HEK293T (cell line): Measurements from ENCODE around the gene LNP1.
"Not testable (repeated sequence)": the region's sequence is repeated elsewhere in the genome, so short reads cannot be mapped to it uniquely, and the experiment has no call there.

Experiments used
- CTCF ChIA-PET: fragments of 350-600 bp; formaldehyde crosslinking; extraction: SDS; loops from one replicate; lab custom pipeline; 2021; ENCODE audit warnings: antibody characterized with exemption, inconsistent platforms; lab: Yijun Ruan, JAX
- POLR2A ChIA-PET: fragments of 350-600 bp; formaldehyde crosslinking; extraction: SDS; loops from one replicate; lab custom pipeline; 2020; ENCODE audit warnings: antibody characterized with exemption, inconsistent platforms; lab: Yijun Ruan, JAX
- DNase-seq: peaks from one replicate; pipeline ENCODE4 v3.0.0; 2012; ENCODE audit warnings: mixed read lengths; ENCODE audit errors: extremely low spot score
- ARNT ChIP-seq: fragments of 450-650 bp; IDR thresholded peaks from 2 replicates; pipeline ENCODE4 v1.6.1; 2017; ENCODE audit warnings: mild to moderate bottlenecking
- BHLHE40 ChIP-seq: fragments of 450-650 bp; IDR thresholded peaks from 2 replicates; pipeline ENCODE4 v1.6.1; 2016; ENCODE audit warnings: mild to moderate bottlenecking, moderate library complexity, borderline replicate concordance
- CTBP1 ChIP-seq: fragments of 450-650 bp; IDR thresholded peaks from 2 replicates; pipeline ENCODE4 v1.6.1; 2016; ENCODE audit warnings: borderline replicate concordance
- ELF4 ChIP-seq: fragments of 450-650 bp; IDR thresholded peaks from 2 replicates; pipeline ENCODE4 v1.6.1; 2017; ENCODE audit warnings: antibody characterized with exemption
- FOXA1 ChIP-seq: fragments of 450-650 bp; IDR thresholded peaks from 2 replicates; pipeline ENCODE4 v1.6.1; 2016; ENCODE audit warnings: mild to moderate bottlenecking
- FOXK2 ChIP-seq: fragments of 450-650 bp; IDR thresholded peaks from 2 replicates; pipeline ENCODE4 v1.6.1; 2016; ENCODE audit warnings: mild to moderate bottlenecking
- FOXM1 ChIP-seq: fragments of 450-650 bp; IDR thresholded peaks from 2 replicates; pipeline ENCODE4 v1.6.1; 2017; ENCODE audit warnings: mild to moderate bottlenecking, borderline replicate concordance
- HDGF ChIP-seq: fragments of 450-650 bp; IDR thresholded peaks from 2 replicates; pipeline ENCODE4 v1.6.1; 2017; ENCODE audit warnings: antibody characterized with exemption, borderline replicate concordance
- L3MBTL2 ChIP-seq: fragments of 450-650 bp; conservative IDR thresholded peaks from 2 replicates; pipeline ENCODE4 v1.6.1; 2016; ENCODE audit warnings: mild to moderate bottlenecking
- LEF1 ChIP-seq: fragments of 450-650 bp; IDR thresholded peaks from 2 replicates; pipeline ENCODE4 v1.6.1; 2017; ENCODE audit warnings: mild to moderate bottlenecking, borderline replicate concordance
- NFRKB ChIP-seq: fragments of 450-650 bp; IDR thresholded peaks from 2 replicates; pipeline ENCODE4 v1.6.1; 2016; ENCODE audit warnings: mild to moderate bottlenecking, moderate library complexity
- SP1 ChIP-seq: fragments of 450-650 bp; IDR thresholded peaks from 2 replicates; pipeline ENCODE4 v1.6.1; 2017
- SUZ12 ChIP-seq: fragments of 450-650 bp; IDR thresholded peaks from 2 replicates; pipeline ENCODE4 v1.6.1; 2016; ENCODE audit warnings: mild to moderate bottlenecking
- TARDBP ChIP-seq: fragments of 450-650 bp; IDR thresholded peaks from 2 replicates; pipeline ENCODE4 v1.6.1; 2016
- ZNF384 ChIP-seq: fragments of 450-650 bp; IDR thresholded peaks from 2 replicates; pipeline ENCODE4 v1.6.1; 2016
- TF ChIP-seq, protein P1 (sequence below): fragments of 450-650 bp; IDR thresholded peaks from 2 replicates; pipeline ENCODE4 v1.6.1; 2016

Gene LNP1

GRCh38 chr3:100443690-100444089, 42.4 kb downstream of the LNP1 start:
- CTCF ChIA-PET, result no interaction called here
- TF ChIP-seq FOXA1, result no peak
- POLR2A ChIA-PET, result no interaction called here

DNA sequence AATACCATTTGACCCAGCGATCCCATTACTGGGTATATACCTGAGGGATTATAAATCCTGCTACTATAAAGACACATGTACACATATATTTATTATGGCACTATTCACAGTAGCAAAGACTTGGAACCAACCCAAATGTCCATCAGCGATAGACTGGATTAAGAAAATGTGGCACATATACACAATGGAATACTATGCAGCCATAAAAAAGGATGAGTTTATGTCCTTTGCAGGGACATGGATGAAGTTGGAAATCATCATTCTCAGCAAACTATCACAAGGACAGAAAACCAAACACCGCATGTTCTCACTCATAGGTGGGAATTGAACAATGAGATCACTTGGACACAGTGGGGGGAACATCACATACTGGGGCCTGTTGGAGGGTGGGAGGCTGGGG, 45.7 kb downstream of the LNP1 start:
- POLR2A ChIA-PET, CTCF ChIA-PET, DNase-seq: not testable (repeated sequence)

More at GRCh38 chr3:100443690-100444089, 42.4 kb downstream of the LNP1 start:
- DNase-seq, result no peak

DNA sequence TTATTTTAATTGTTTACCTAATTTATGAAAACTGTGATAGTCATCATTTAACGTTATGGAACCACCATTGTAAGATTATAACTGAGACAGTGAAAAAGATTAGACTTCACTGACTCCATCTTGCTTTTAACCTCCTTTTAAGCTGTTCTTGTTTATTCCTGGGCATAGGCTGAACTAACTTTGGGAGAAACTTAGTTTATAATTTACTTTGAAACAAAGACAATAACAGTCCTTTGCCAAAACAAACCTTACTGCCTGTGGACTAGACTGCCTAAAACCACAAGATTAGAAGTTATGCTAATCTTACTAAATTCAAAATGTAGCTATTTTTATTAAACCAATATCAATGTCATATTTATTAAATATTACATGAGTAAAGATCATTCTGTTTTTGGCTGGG, 46.7 kb downstream of the LNP1 start:
- POLR2A ChIA-PET, result no interaction called here
- DNase-seq, result no peak
- TF ChIP-seq CTBP1 (no peak), ZNF384 (no peak), NFRKB (no peak), FOXK2 (no peak)
- TF ChIP-seq, protein P1, sequence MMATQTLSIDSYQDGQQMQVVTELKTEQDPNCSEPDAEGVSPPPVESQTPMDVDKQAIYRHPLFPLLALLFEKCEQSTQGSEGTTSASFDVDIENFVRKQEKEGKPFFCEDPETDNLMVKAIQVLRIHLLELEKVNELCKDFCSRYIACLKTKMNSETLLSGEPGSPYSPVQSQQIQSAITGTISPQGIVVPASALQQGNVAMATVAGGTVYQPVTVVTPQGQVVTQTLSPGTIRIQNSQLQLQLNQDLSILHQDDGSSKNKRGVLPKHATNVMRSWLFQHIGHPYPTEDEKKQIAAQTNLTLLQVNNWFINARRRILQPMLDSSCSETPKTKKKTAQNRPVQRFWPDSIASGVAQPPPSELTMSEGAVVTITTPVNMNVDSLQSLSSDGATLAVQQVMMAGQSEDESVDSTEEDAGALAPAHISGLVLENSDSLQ, result no peak
- CTCF ChIA-PET, result interaction anchor here (1.0 kb wide), 1 partner anchor 15 kb away, joined by 3 read pairs; no protein-coding TSS in a partner anchor

- POLR2A ChIA-PET, result no interaction called here
- no peak for DNase-seq
- TF ChIP-seq FOXK2, result no peak
- TF ChIP-seq FOXM1, result no peak
- TF ChIP-seq L3MBTL2, result no peak
- TF ChIP-seq NFRKB, result no peak
- TF ChIP-seq FOXA1, result no peak
- TF ChIP-seq ARNT, result no peak
- no peak for TF ChIP-seq CTBP1
- TF ChIP-seq, protein P1, result no peak
- TF ChIP-seq ZNF384, result no peak
- no peak for TF ChIP-seq SUZ12
- TF ChIP-seq TARDBP, result no peak
- no peak for TF ChIP-seq BHLHE40
- TF ChIP-seq SP1, result no peak
- CTCF ChIA-PET, result interaction anchor here (0.6 to 1.0 kb wide), 2 partner anchors 10 to 13 kb away, joined by 3 to 4 read pairs; no protein-coding TSS in a partner anchor
These were observed 47.9 kb downstream of the LNP1 start for GRCh38 chr3:100449214-100449613.

DNA sequence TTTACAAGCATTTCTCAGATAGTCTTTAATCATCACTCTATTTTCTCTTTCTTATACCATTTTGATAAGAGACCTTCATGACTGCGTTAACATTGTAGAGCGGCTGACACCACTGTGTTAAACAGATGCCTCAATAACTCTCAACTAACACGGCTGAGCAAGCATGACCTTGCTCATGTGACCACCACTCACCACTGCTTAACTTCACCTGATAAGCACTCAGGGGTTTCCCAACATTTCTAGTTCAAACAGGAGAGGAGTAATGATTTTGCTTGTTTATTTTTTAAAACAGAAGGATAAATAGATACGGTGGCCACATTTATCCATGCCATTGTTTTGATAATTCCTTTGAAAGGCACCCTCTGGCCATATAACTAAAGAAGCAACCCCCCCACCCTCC, 53.3 kb downstream of the LNP1 start:
- no peak for TF ChIP-seq HDGF
- DNase-seq, result no peak
- ChIA-PET POLR2A (no interaction called here), CTCF (no interaction called here)

GRCh38 chr3:100455841-100456550, 54.7 kb downstream of the LNP1 start:
- DNase-seq, result no peak
- POLR2A ChIA-PET, result interaction anchor here (1.8 kb wide), 1 partner anchor 54 kb away, joined by 9 read pairs; the partner anchor contains the start of genes LNP1 and TOMM70
- TF ChIP-seq, protein P1, result peak; percentile 38; the same call in 1 of the 2 replicates
- no peak for TF ChIP-seq ELF4
- CTCF ChIA-PET, result interaction anchor here (0.6 to 1.1 kb wide), 3 partner anchors 45 to 1239 kb away, joined by 3 read pairs; no protein-coding TSS in a partner anchor

GRCh38 chr3:100456745-100457144, 55.4 kb downstream of the LNP1 start:
- ChIA-PET CTCF (interaction anchor here (0.7 kb wide), 1 partner anchor 133 kb away, joined by 3 read pairs; no protein-coding TSS in a partner anchor), POLR2A (interaction anchor here (1.8 kb wide), 1 partner anchor 55 kb away, joined by 9 read pairs; the partner anchor contains the start of genes LNP1 and TOMM70)
- TF ChIP-seq ZNF384 (no peak), NFRKB (no peak), TARDBP (no peak), SUZ12 (no peak), BHLHE40 (no peak)
- DNase-seq, result no peak

DNA sequence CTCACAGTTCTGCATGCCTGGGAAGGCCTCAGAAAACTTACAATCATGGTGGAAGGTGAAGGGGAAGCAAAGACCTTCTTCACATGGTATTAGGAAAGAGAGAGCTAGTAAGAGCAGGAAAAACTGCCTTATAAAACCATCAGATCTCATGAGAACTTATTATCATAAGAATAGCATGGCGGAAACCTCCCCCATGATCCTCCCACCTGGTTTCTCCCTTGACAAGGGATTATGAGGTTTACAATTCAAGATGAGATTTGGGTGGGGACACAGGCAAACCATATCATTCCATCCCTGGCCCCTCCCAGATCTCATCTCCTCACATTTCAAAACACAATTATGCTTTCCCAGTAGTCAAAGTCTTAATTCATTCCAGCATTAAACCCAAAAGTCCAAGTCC, 56.5 kb downstream of the LNP1 start:
- CTCF ChIA-PET, result no interaction called here
- DNase-seq, result no peak
- POLR2A ChIA-PET, result no interaction called here
- no peak for TF ChIP-seq FOXA1
- TF ChIP-seq CTBP1, result no peak
- no peak for TF ChIP-seq NFRKB
- no peak for TF ChIP-seq FOXK2
- TF ChIP-seq L3MBTL2, result no peak
- TF ChIP-seq ARNT, result no peak
- no peak for TF ChIP-seq LEF1
- TF ChIP-seq SP1, result no peak
- TF ChIP-seq SUZ12, result no peak
- no peak for TF ChIP-seq HDGF
